LNCaP clone FGC (cell line): ENCODE data around the gene GALNT9.

Source experiments
- DNase-seq: peaks from one replicate; pipeline ENCODE4 v3.0.0-alpha.2; 2011; ENCODE audit warnings: low read depth
- H3K4me3 ChIP-seq: 2 replicates; pipeline ENCODE4 v1.5.1; 2011; ENCODE audit warnings: mild to moderate bottlenecking, low read depth, low read length, control low read depth
- CTCF ChIP-seq: IDR thresholded peaks from 2 replicates; pipeline ENCODE4 v1.5.1; 2012; ENCODE audit warnings: mild to moderate bottlenecking; ENCODE audit not compliant: control insufficient read depth, insufficient read depth; ENCODE audit errors: extremely low read depth

Gene GALNT9

GRCh38 chr12:132292328-132293319 lies 36.8 kb downstream of the GALNT9 start:
- no peak for DNase-seq
- no peak overlapping the region for H3K4me3 ChIP-seq
- no peak for TF ChIP-seq CTCF

- TF ChIP-seq CTCF = no peak
- DNase-seq = no peak
These were observed 37.8 kb downstream of the GALNT9 start for GRCh38 chr12:132291402-132292175.

GRCh38 chr12:132290203-132290540 lies 39.2 kb downstream of the GALNT9 start:
- H3K4me3 ChIP-seq = no peak overlapping the region
- no peak for DNase-seq
- TF ChIP-seq CTCF = no peak

More at GRCh38 chr12:132291402-132292175, 37.8 kb downstream of the GALNT9 start:
- no peak overlapping the region for H3K4me3 ChIP-seq

- H3K4me3 ChIP-seq = no peak overlapping the region
- no peak for TF ChIP-seq CTCF
- DNase-seq = no peak
These were observed 39.8 kb downstream of the GALNT9 start for GRCh38 chr12:132289356-132290202.

GRCh38 chr12:132288516-132289215 lies 40.7 kb downstream of the GALNT9 start:
- DNase-seq = no peak
- no peak overlapping the region for H3K4me3 ChIP-seq
- TF ChIP-seq CTCF = no peak
